GM23248 (cell line): ENCODE data around the gene DOCK9. TPM values are rescaled to one million over a fixed set of nuclear protein-coding genes. Genes with fewer than 3 reads are reported as not detected.

Source experiments
- DNase-seq: peaks from one replicate; pipeline ENCODE4 v3.0.0-alpha.2; 2015
- H2AFZ ChIP-seq: fragments of 200-600 bp; sonication (generic); 2 replicates; pipeline ENCODE4 v1.6.1; 2016; ENCODE audit warnings: antibody characterized with exemption
- H3F3A ChIP-seq: fragments of 200-600 bp; sonication (generic); 2 replicates; pipeline ENCODE4 v1.6.1; 2016; ENCODE audit warnings: mild to moderate bottlenecking, antibody characterized with exemption, mixed run types; ENCODE audit not compliant: insufficient read depth
- H3K27ac ChIP-seq: fragments of 200-600 bp; sonication (generic); 2 replicates; pipeline ENCODE4 v1.5.1; 2016; ENCODE audit warnings: mild to moderate bottlenecking
- H3K27me3 ChIP-seq: fragments of 200-600 bp; sonication (generic); replicated peaks from 2 replicates; pipeline ENCODE4 v1.6.1; 2016; ENCODE audit warnings: mild to moderate bottlenecking; ENCODE audit not compliant: insufficient read depth
- H3K36me3 ChIP-seq: fragments of 200-600 bp; sonication (generic); 2 replicates; pipeline ENCODE4 v1.6.1; 2016; ENCODE audit warnings: low read depth, mild to moderate bottlenecking
- H3K4me1 ChIP-seq: fragments of 200-600 bp; sonication (generic); 2 replicates; pipeline ENCODE4 v1.6.1; 2016; ENCODE audit warnings: mild to moderate bottlenecking; ENCODE audit not compliant: insufficient read depth
- H3K4me2 ChIP-seq: fragments of 200-600 bp; sonication (generic); one replicate; pipeline ENCODE4 v1.6.1; 2016; ENCODE audit warnings: mild to moderate bottlenecking; ENCODE audit not compliant: unreplicated experiment
- H3K4me3 ChIP-seq: fragments of 200-600 bp; sonication (generic); 2 replicates; pipeline ENCODE4 v1.5.1; 2016; ENCODE audit warnings: mild to moderate bottlenecking
- H3K79me2 ChIP-seq: fragments of 200-600 bp; sonication (generic); 2 replicates; pipeline ENCODE4 v1.6.1; 2016; ENCODE audit warnings: mild to moderate bottlenecking; ENCODE audit not compliant: insufficient read depth
- H3K9ac ChIP-seq: fragments of 200-600 bp; sonication (generic); 2 replicates; pipeline ENCODE4 v1.6.1; 2016; ENCODE audit warnings: mild to moderate bottlenecking
- H3K9me2 ChIP-seq: fragments of 200-600 bp; sonication (generic); 2 replicates; pipeline ENCODE4 v1.6.1; 2016; ENCODE audit warnings: mixed run types, mild to moderate bottlenecking, moderate library complexity; ENCODE audit not compliant: insufficient read depth
- H3K9me3 ChIP-seq: fragments of 200-600 bp; sonication (generic); one replicate; pipeline ENCODE4 v1.6.1; 2017; ENCODE audit warnings: low read depth
- H4K20me1 ChIP-seq: fragments of 200-600 bp; sonication (generic); 2 replicates; pipeline ENCODE4 v1.6.0; 2016; ENCODE audit not compliant: insufficient read depth
- EZH2 ChIP-seq: fragments of 200-600 bp; sonication (generic); IDR thresholded peaks from 2 replicates; pipeline ENCODE4 v1.6.1; 2018; ENCODE audit warnings: antibody characterized with exemption, mild to moderate bottlenecking; ENCODE audit not compliant: insufficient read depth, poor library complexity, severe bottlenecking
- EZH2phosphoT487 ChIP-seq: fragments of 200-600 bp; sonication (generic); IDR thresholded peaks from 2 replicates; pipeline ENCODE4 v1.6.1; 2018; ENCODE audit warnings: antibody characterized with exemption, moderate library complexity, mild to moderate bottlenecking, low read depth; ENCODE audit not compliant: insufficient read depth
- WGBS, 2 experiments: methylation state at CpG; one replicate each; pipeline ENCODE4 v1.1.6; 2015 to 2017; ENCODE audit warnings: low lambda C conversion rate in 2 of 2, low coverage in 1 of 2; ENCODE audit errors: missing lambda C conversion rate in 2 of 2; 5-methylcytosine and 5-hydroxymethylcytosine counted together
- in situ Hi-C: fragments of 300-500 bp; cut with MboI; formaldehyde crosslinking; loops from 2 replicates; pipeline ENCODE4 v1.15.0; 2020
- polyA plus RNA-seq: library from polyadenylated mRNA; unstranded; fragments of >200 nt; fragmentation: Nextera tagmentation; extraction: Ambion mirVana; gene quantifications from 2 replicates; pipeline ENCODE4 v1.2.1, GENCODE V29; 2016
- total RNA-seq: library from RNA; depleted of rRNA; stranded (reverse); fragments of >200 nt; shearing (Covaris generic); gene quantifications from 2 replicates; pipeline ENCODE4 v1.2.3, GENCODE V29; 2014

Gene DOCK9
- total and polyA plus RNA-seq, 2 experiments from 2014 or later: 3.2 to 21.2 TPM

DNA sequence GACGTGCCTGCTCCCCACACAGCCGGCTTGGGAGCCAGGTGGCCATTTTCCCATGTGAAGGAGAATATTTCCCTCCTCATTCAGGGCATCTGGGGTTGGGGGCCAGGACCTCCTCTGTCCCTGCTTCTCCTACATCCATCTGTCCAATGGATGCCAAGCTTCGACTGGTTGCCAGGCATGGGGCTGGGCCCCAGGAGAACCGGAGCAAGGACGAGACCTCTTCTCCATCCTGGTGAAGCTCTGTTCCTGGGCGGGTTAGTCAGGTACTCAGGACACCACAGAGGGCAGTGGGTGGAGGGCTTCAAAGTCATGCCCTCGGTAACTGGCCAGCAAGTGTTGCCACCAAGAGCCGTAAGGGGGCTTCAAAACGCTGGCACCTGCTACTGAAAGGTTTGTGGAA, 203.1 kb downstream of the DOCK9 start:
- H2AFZ ChIP-seq: no peak overlapping the region
- WGBS, 2 experiments: 91 to 95% methylated on average over 9 of the region's 9 CpGs

DNA sequence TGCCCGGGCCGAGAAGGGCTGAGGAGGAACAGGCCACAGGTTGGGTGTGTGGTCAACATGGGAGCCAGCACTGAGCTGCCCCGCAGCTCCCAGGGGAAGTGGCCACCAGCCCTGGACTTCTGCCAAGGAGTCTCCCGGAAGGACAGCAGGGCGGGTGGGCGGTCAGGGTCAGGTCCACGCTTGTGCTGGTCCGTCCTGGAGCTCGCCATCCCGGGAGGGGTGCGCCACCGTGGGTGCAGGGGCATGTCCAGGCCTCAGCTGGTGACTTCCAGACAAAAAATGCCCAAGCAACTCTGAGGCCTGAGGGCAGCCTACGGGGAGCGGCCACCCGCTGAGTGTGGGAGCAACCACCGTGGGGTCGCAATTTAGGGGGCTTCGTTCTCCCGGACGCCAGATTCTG, 203.9 kb downstream of the DOCK9 start:
- no peak overlapping the region for H3K9ac ChIP-seq
- in situ Hi-C loops: no loop called here
- no peaks in the 10 kb centered on the region for H3K79me2 ChIP-seq
- no peak overlapping the region for H3K27ac ChIP-seq
- 90% methylated on average over 14 to 20 of the region's 20 CpGs for WGBS, 2 experiments
- no peaks in the 10 kb centered on the region for H4K20me1 ChIP-seq
- no peaks in the 10 kb centered on the region for H3K9me3 ChIP-seq
- H3K36me3 ChIP-seq: no peaks in the 10 kb centered on the region
- H3K9me2 ChIP-seq: no peaks in the 10 kb centered on the region
- no peak for DNase-seq
- H3K4me1 ChIP-seq: no peaks in the 10 kb centered on the region; the same call in 1 of the 2 replicates
- no peak overlapping the region for H2AFZ ChIP-seq
- H3K4me3 ChIP-seq: no peak overlapping the region
- H3K27me3 ChIP-seq: peaks cover 12% of the 10 kb centered on the region; the same call in 1 of the 2 replicates
- no peaks in the 10 kb centered on the region for H3F3A ChIP-seq
- TF ChIP-seq EZH2 (no peak), EZH2phosphoT487 (no peak)
- H3K4me2 ChIP-seq: no peak overlapping the region

More for the DNA sequence above, 203.1 kb downstream of the DOCK9 start:
- no peaks in the 10 kb centered on the region; the same call in 1 of the 2 replicates for H3K4me1 ChIP-seq
- H4K20me1 ChIP-seq: no peaks in the 10 kb centered on the region
- no peaks in the 10 kb centered on the region for H3K36me3 ChIP-seq
- no peak for DNase-seq
- no peaks in the 10 kb centered on the region for H3F3A ChIP-seq
- H3K27me3 ChIP-seq: peaks cover 12% of the 10 kb centered on the region; the same call in 1 of the 2 replicates
- in situ Hi-C loops: no loop called here
- H3K9ac ChIP-seq: no peak overlapping the region
- H3K27ac ChIP-seq: no peak overlapping the region
- H3K4me2 ChIP-seq: no peak overlapping the region
- H3K79me2 ChIP-seq: no peaks in the 10 kb centered on the region
- H3K4me3 ChIP-seq: no peak overlapping the region
- no peaks in the 10 kb centered on the region for H3K9me2 ChIP-seq
- TF ChIP-seq EZH2: no peak
- no peak for TF ChIP-seq EZH2phosphoT487
- no peaks in the 10 kb centered on the region for H3K9me3 ChIP-seq

DNA sequence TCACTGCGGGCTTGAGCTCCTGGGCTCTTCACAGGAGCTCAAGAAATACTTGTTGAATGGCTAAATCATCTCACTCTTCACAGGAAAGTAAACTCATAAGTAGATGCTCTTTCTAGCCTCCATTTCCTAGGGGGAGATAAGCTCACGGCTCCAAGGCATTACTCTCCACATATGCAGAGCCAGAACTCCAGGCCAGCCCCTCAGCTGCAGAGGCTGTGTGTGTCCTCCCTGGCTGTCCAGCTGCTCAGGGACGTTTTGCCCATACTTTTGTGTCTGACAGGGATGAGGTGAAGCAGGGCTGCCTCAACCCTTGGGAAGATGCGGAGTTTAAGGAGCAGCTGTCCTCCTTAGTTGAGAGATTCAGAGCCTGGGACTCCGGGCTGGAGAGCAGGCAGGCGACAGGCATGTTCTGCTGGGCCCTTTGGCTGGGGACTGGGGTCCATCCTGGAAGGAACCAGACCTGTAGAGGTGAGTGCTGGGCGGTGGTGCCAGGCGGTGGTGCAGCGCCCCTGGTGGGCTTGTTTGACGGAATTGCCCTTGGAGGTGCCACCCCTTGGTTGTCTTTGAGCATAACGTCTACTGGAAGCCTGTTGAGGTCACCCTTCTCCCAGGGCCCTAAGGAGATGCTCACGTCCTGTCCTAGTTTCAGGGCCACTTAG, 204.9 kb downstream of the DOCK9 start:
- Histone ChIP-seq H3K4me3 (no peak overlapping the region), H3F3A (no peaks in the 10 kb centered on the region), H3K79me2 (no peaks in the 10 kb centered on the region), H3K9me3 (no peaks in the 10 kb centered on the region), H3K4me2 (no peak overlapping the region), H3K27me3 (peaks cover 21% of the 10 kb centered on the region), H4K20me1 (no peaks in the 10 kb centered on the region), H3K27ac (no peak overlapping the region), H3K9me2 (no peaks in the 10 kb centered on the region), H3K36me3 (no peaks in the 10 kb centered on the region), H3K4me1 (no peaks in the 10 kb centered on the region; the same call in 1 of the 2 replicates), H3K9ac (no peak overlapping the region), H2AFZ (no peak overlapping the region)
- in situ Hi-C loops: no loop called here
- DNase-seq: no peak
- WGBS, 2 experiments: 78 to 81% methylated on average over 11 to 12 of the region's 12 CpGs
- TF ChIP-seq EZH2 (no peak), EZH2phosphoT487 (no peak)

DNA sequence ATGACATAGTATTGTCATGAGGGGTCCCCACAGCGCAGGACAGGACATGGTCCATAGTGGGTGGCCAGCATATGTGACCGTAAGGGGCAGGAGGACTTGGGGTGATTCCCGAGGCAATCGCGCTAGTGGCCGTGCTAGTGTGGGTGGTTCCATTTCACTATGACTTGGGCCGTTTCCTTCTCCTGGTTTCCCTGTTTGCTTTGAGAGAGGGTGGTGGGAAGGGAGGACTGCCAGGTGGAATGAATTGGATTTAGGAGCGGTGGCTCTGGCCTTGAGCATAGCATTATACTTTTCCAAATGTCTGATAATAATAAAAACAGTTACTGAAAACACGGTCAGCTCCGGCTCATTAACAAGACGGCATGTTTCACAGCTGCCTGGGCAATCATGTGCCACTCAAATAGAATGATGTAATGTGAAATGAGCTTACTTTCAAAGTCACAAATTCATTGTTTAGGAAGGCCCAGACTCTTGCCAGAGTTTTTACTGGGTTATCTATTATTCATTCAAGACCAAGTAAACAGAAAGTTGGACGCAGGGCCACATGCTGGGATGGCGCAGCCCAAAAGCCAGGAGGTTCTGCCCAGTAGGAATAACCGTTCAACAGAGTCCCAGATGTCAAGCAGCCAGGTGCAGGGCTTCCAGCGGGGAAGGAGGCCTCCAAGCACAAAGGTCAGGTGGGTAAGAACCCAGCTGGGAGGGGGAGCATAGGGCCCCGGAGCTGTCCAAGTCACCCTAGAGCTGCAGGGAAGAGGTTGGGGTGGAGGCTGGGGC, 205.8 kb downstream of the DOCK9 start:
- H3K9me2 ChIP-seq: no peaks in the 10 kb centered on the region
- H3K27me3 ChIP-seq: peaks cover 26% of the 10 kb centered on the region
- no peak overlapping the region for H2AFZ ChIP-seq
- 30 to 34% methylated on average over 16 of the region's 16 CpGs for WGBS, 2 experiments
- H4K20me1 ChIP-seq: no peaks in the 10 kb centered on the region
- no peak overlapping the region for H3K4me2 ChIP-seq
- TF ChIP-seq EZH2: no peak
- TF ChIP-seq EZH2phosphoT487: no peak
- in situ Hi-C loops: no loop called here
- no peaks in the 10 kb centered on the region; the same call in 1 of the 2 replicates for H3K4me1 ChIP-seq
- DNase-seq: no peak
- no peak overlapping the region for H3K9ac ChIP-seq
- H3K9me3 ChIP-seq: no peaks in the 10 kb centered on the region
- H3K4me3 ChIP-seq: no peak overlapping the region
- H3K27ac ChIP-seq: no peak overlapping the region
- H3K36me3 ChIP-seq: no peaks in the 10 kb centered on the region
- no peaks in the 10 kb centered on the region for H3K79me2 ChIP-seq
- H3F3A ChIP-seq: no peaks in the 10 kb centered on the region
